H1 (cell line): ENCODE results near the gene SFT2D1. TPM values are rescaled to one million over a fixed set of nuclear protein-coding genes. Genes with fewer than 3 reads are reported as not detected.

Experiments used
- CTCF ChIA-PET: fragments of 300-600 bp; sonication (Branson Sonifier 250); formaldehyde crosslinking; loops from one replicate; lab custom pipeline; 2021; ENCODE audit not compliant: partially characterized antibody; lab: Charles Lee
- POLR2A ChIA-PET: fragments of 300-600 bp; sonication (Branson Sonifier 250); formaldehyde crosslinking; loops from one replicate; lab custom pipeline; 2021; ENCODE audit warnings: inconsistent platforms; ENCODE audit not compliant: partially characterized antibody; lab: Charles Lee
- DNase-seq, 2 experiments: peaks; one replicate each; pipeline versions ENCODE4 v3.0.0 to v3.0.0-alpha.2; 2010 to 2022; ENCODE audit warnings: low spot score in 2 of 2, low read depth in 1 of 2, mixed read lengths in 1 of 2
- FAIRE-seq: peaks from 2 replicates; lab custom pipeline; 2011; peaks lifted over from hg19 to GRCh38; lab: Jason Lieb, UNC
- H2AFZ ChIP-seq: 2 replicates; pipeline ENCODE4 v1.8.1; 2012; ENCODE audit warnings: low read length, inconsistent platforms
- H2AK5ac ChIP-seq: 2 replicates; pipeline ENCODE4 v1.6.1; 2013; ENCODE audit warnings: low read depth, low read length
- H2BK120ac ChIP-seq: replicated peaks from 2 replicates; pipeline ENCODE3; 2013; ENCODE audit warnings: low read depth, low read length, inconsistent platforms
- H2BK12ac ChIP-seq: 2 replicates; pipeline ENCODE4 v1.6.1; 2013; ENCODE audit warnings: low read depth, low read length
- H2BK15ac ChIP-seq: 2 replicates; pipeline ENCODE4 v1.6.1; 2013; ENCODE audit warnings: low read length
- H2BK20ac ChIP-seq: 2 replicates; pipeline ENCODE4 v1.6.1; 2013; ENCODE audit warnings: low read length
- H2BK5ac ChIP-seq: 2 replicates; pipeline ENCODE4 v1.6.1; 2013; ENCODE audit warnings: low read depth, low read length
- H3K14ac ChIP-seq: 2 replicates; pipeline ENCODE4 v1.6.1; 2013; ENCODE audit warnings: inconsistent platforms; ENCODE audit not compliant: insufficient read length
- H3K18ac ChIP-seq: 2 replicates; pipeline ENCODE4 v1.6.1; 2013; ENCODE audit warnings: low read length; ENCODE audit errors: extremely low read depth
- H3K23ac ChIP-seq: 2 replicates; pipeline ENCODE4 v1.6.1; 2013; ENCODE audit warnings: inconsistent platforms; ENCODE audit not compliant: insufficient read length
- H3K23me2 ChIP-seq: 2 replicates; pipeline ENCODE4 v1.6.1; 2013; ENCODE audit warnings: low read depth, low read length
- H3K27ac ChIP-seq: 2 replicates; pipeline ENCODE4 v1.6.1; 2011; ENCODE audit warnings: low read depth, low read length, inconsistent platforms
- H3K27me3 ChIP-seq, 4 experiments: replicated peaks in 1 of 4; 1 replicate in 1 of 4; 2 replicates in 3 of 4; pipeline versions ENCODE4 v1.6.1 to v1.8.1; 2011 to 2013; ENCODE audit warnings: low read length in 3 of 4, mild to moderate bottlenecking in 3 of 4, inconsistent platforms in 2 of 4, mixed read lengths in 2 of 4, moderate library complexity in 1 of 4; ENCODE audit not compliant: control insufficient read depth in 3 of 4, insufficient read depth in 3 of 4; ENCODE audit errors: extremely low read depth in 1 of 4
- H3K36me3 ChIP-seq, 4 experiments: 2 replicates each; pipeline versions ENCODE4 v1.6.1 to v1.8.1; 2011 to 2013; ENCODE audit warnings: mild to moderate bottlenecking in 4 of 4, low read length in 3 of 4, moderate library complexity in 2 of 4, control low read depth in 1 of 4, inconsistent platforms in 1 of 4; ENCODE audit not compliant: insufficient read depth in 4 of 4, control insufficient read depth in 2 of 4
- H3K4ac ChIP-seq: replicated peaks from 2 replicates; pipeline ENCODE3; 2013; ENCODE audit warnings: low read length, low read depth, mixed read lengths, inconsistent platforms; ENCODE audit not compliant: insufficient read length
- H3K4me1 ChIP-seq, 4 experiments: replicated peaks in 1 of 4; 1 replicate in 1 of 4; 2 replicates in 3 of 4; pipeline versions ENCODE4 v1.6.1 to v1.8.1; 2011 to 2013; ENCODE audit warnings: low read length in 3 of 4, inconsistent platforms in 2 of 4, mixed read lengths in 1 of 4; ENCODE audit not compliant: insufficient read depth in 4 of 4, control insufficient read depth in 3 of 4
- H3K4me2 ChIP-seq, 2 experiments: 2 replicates each; pipeline versions ENCODE4 v1.6.1 to v1.8.1; 2011 to 2013; ENCODE audit warnings: low read depth in 2 of 2, low read length in 2 of 2, control low read depth in 1 of 2, inconsistent platforms in 1 of 2, mild to moderate bottlenecking in 1 of 2; ENCODE audit not compliant: insufficient read depth in 1 of 2
- H3K4me3 ChIP-seq, 4 experiments: fragments of 200-600, 300-600 bp in 1 of 4; sonication (generic), shearing (Covaris generic), sonication (Bioruptor Twin) in 1 of 4; 2 replicates each; pipeline versions ENCODE4 v1.5.1 to v1.8.1; 2011 to 2016; ENCODE audit warnings: low read length in 4 of 4, low read depth in 3 of 4, control low read depth in 2 of 4, inconsistent platforms in 2 of 4, mild to moderate bottlenecking in 2 of 4, mixed read lengths in 1 of 4, moderate library complexity in 1 of 4; ENCODE audit not compliant: insufficient read depth in 2 of 4; ENCODE audit errors: extremely low read depth in 1 of 4
- H3K56ac ChIP-seq: replicated peaks from 2 replicates; pipeline ENCODE3; 2013; ENCODE audit warnings: low read depth, mild to moderate bottlenecking, mixed read lengths, low read length, inconsistent platforms; ENCODE audit not compliant: insufficient read length
- H3K79me1 ChIP-seq: 2 replicates; pipeline ENCODE4 v1.6.1; 2013; ENCODE audit warnings: low read depth, low read length, control low read depth
- H3K79me2 ChIP-seq, 2 experiments: 2 replicates each; pipeline versions ENCODE4 v1.6.1 to v1.8.1; 2012 to 2013; ENCODE audit warnings: low read length in 2 of 2, mild to moderate bottlenecking in 2 of 2, inconsistent platforms in 1 of 2; ENCODE audit not compliant: insufficient read depth in 2 of 2, control insufficient read depth in 1 of 2
- H3K9ac ChIP-seq, 4 experiments: replicated peaks in 1 of 4; 1 replicate in 1 of 4; 2 replicates in 3 of 4; pipeline versions ENCODE4 v1.6.1 to v1.8.1; 2011 to 2013; ENCODE audit warnings: low read depth in 3 of 4, low read length in 3 of 4, control low read depth in 2 of 4, mild to moderate bottlenecking in 2 of 4, moderate library complexity in 2 of 4, inconsistent platforms in 1 of 4; ENCODE audit errors: extremely low read depth in 1 of 4
- H3K9me3 ChIP-seq, 2 experiments: 2 replicates each; pipeline versions ENCODE4 v1.6.1 to v1.8.1; 2012 to 2013; ENCODE audit warnings: mild to moderate bottlenecking in 2 of 2, moderate library complexity in 2 of 2, control low read depth in 1 of 2, inconsistent platforms in 1 of 2, low read depth in 1 of 2, low read length in 1 of 2, mixed read lengths in 1 of 2; ENCODE audit not compliant: insufficient read depth in 2 of 2
- H4K20me1 ChIP-seq, 2 experiments: replicated peaks in 1 of 2; 2 replicates each; pipeline versions ENCODE3 to v1.8.1; 2011 to 2013; ENCODE audit warnings: inconsistent platforms in 2 of 2, low read length in 2 of 2, mild to moderate bottlenecking in 1 of 2; ENCODE audit not compliant: insufficient read depth in 2 of 2, control insufficient read depth in 1 of 2
- H4K5ac ChIP-seq: 2 replicates; pipeline ENCODE4 v1.6.1; 2013; ENCODE audit warnings: low read length, low read depth, mixed read lengths, inconsistent platforms; ENCODE audit not compliant: insufficient read length
- H4K8ac ChIP-seq: 2 replicates; pipeline ENCODE4 v1.8.0; 2013; ENCODE audit warnings: mild to moderate bottlenecking, moderate library complexity, low read length, inconsistent platforms; ENCODE audit not compliant: insufficient read depth; ENCODE audit errors: extremely low read depth
- H4K91ac ChIP-seq: replicated peaks from 2 replicates; pipeline ENCODE3; 2013; ENCODE audit warnings: low read length, mixed read lengths, inconsistent platforms; ENCODE audit not compliant: insufficient read length
- BCL11A ChIP-seq, 2 experiments: IDR thresholded peaks; one replicate each; pipeline ENCODE4 v1.6.1; 2011; ENCODE audit warnings: low read depth in 2 of 2, low read length in 2 of 2, mild to moderate bottlenecking in 2 of 2
- MAX ChIP-seq: IDR thresholded peaks from 2 replicates; pipeline ENCODE4 v1.6.1; 2012; ENCODE audit warnings: inconsistent platforms
- WGBS, 2 experiments: shearing (Covaris generic) in 1 of 2; methylation state at CpG; one replicate each; pipeline versions ENCODE4 v1.1.6 to v1.1.7; 2013 to 2015; ENCODE audit warnings: low lambda C conversion rate in 2 of 2, mixed read lengths in 2 of 2, inconsistent platforms in 1 of 2, low coverage in 1 of 2, missing lambda C conversion rate in 1 of 2; ENCODE audit not compliant: insufficient replicate concordance in 2 of 2, insufficient coverage in 1 of 2, insufficient read length in 1 of 2; ENCODE audit errors: extremely low coverage in 1 of 2, missing lambda C conversion rate in 1 of 2; 5-methylcytosine and 5-hydroxymethylcytosine counted together
- polyA plus RNA-seq, 7 experiments: library from polyadenylated mRNA; depleted of rRNA in 3 of 7; stranded (reverse) in 5 of 7; unstranded in 2 of 7; fragments of >200 nt in 5 of 7; fragments of 200-250 nt in 2 of 7; gene quantifications; 1 replicate in 5 of 7; 2 replicates in 1 of 7; 4 replicates in 1 of 7; pipeline versions ENCODE4 v1.2.1 to v1.2.3, GENCODE V29; 2011 to 2013; ENCODE audit warnings: missing spikeins in 2 of 7, mixed read lengths in 2 of 7
- total RNA-seq: library from RNA; stranded (reverse); fragmentation: NEBNext Ultra II Directional; extraction: Animal tissue kit (Norgen Biotek cat#: 25700); gene quantifications from 2 replicates; pipeline ENCODE4 v1.2.1, GENCODE V29; 2021

The SFT2D1 gene
- total and polyA plus RNA-seq, 2 of the 8 experiments (the other 6 are each of a cell fraction or from before 2014, with no cell fraction given), result 52.3 to 76.1 TPM

GRCh38 chr6:166309977-166310376 lies 32.4 kb downstream of the SFT2D1 start:
- Histone ChIP-seq H3K4me3 (no peak overlapping the region), H3K9ac (no peak overlapping the region), H3K14ac (no peak overlapping the region), H3K36me3 (no peaks in the 10 kb centered on the region), H3K27ac (no peak overlapping the region), H4K8ac (no peak overlapping the region), H4K20me1 (peaks cover 0 to 3% of the 10 kb centered on the region in 2 experiments), H2BK5ac (no peak overlapping the region), H3K23ac (no peak overlapping the region), H3K9me3 (no peaks in the 10 kb centered on the region; a peak in 1 of 4 replicates), H3K4me2 (no peak overlapping the region), H2BK15ac (no peak overlapping the region; the same call in 1 of the 2 replicates), H2BK20ac (0 out of 2 replicates have a peak overlapping the region, but pooled peaks have one; percentile 72), H3K56ac (no peak overlapping the region), H3K79me2 (no peaks in the 10 kb centered on the region), H3K4me1 (peaks cover 0 to 10% (median 4%) of the 10 kb centered on the region in 4 experiments; a peak in 4 of 7 replicates), H3K23me2 (peaks cover 7% of the 10 kb centered on the region; the same call in 1 of the 2 replicates), H3K18ac (no peak overlapping the region), H2AFZ (no peak overlapping the region), H3K79me1 (no peaks in the 10 kb centered on the region), H3K27me3 (peaks cover 24 to 54% (median 48%) of the 10 kb centered on the region in 4 experiments), H4K5ac (no peak overlapping the region), H4K91ac (no peak overlapping the region), H2AK5ac (0 out of 2 replicates have a peak overlapping the region, but pooled peaks have one; percentile 45), H2BK120ac (no peak overlapping the region), H3K4ac (no peak overlapping the region), H2BK12ac (peak overlapping the region; percentile 98)
- ChIA-PET POLR2A (interaction anchor here (1.0 to 1.4 kb wide), 2 partner anchors 8 to 14 kb away, joined by 4 read pairs; no protein-coding TSS in a partner anchor), CTCF (interaction anchor here (0.7 to 8.2 kb wide), 20 partner anchors 7 to 149 kb away, joined by 3 to 120 read pairs (median 4); no protein-coding TSS in a partner anchor)
- WGBS, 2 experiments, result 93% methylated on average over 9 of the region's 9 CpGs; no CpG with 5 or more reads in 1 of the 2 experiments
- FAIRE-seq (no peak), DNase-seq (no peak)
- TF ChIP-seq BCL11A (IDR thresholded peaks at IDR 0.05; ENCODE audit: low read depth in 2 of 2, low read length in 2 of 2) (no peak), MAX (no peak)
